A549 (cell line): ENCODE measurements around the gene AXIN2. TPM values are rescaled to one million over a fixed set of nuclear protein-coding genes. Genes with fewer than 3 reads are reported as not detected.

ENCODE experiments used
- ATAC-seq, 2 experiments: fragments of 200-7000 bp in 1 of 2; fragments of >200 bp in 1 of 2; cut with Nextera tagmentation in 1 of 2; cut with Tn5 transposase in 1 of 2; 3 replicates each; pipeline versions ENCODE4 v1.8.0 to v1.9.1; 2018 to 2020; ENCODE audit warnings: mild to moderate bottlenecking in 1 of 2, moderate library complexity in 1 of 2
- CTCF ChIA-PET: fragments of 300-600 bp; sonication (Branson Sonifier 250); formaldehyde crosslinking; extraction: SDS; loops from one replicate; lab custom pipeline; 2021; ENCODE audit warnings: antibody characterized with exemption, inconsistent platforms; lab: Yijun Ruan, JAX
- POLR2A ChIA-PET: fragments of 350-600 bp; formaldehyde crosslinking; extraction: SDS; loops from one replicate; lab custom pipeline; 2021; ENCODE audit warnings: antibody characterized with exemption, inconsistent platforms; lab: Yijun Ruan, JAX
- DNase-seq, 2 experiments: peaks; one replicate each; pipeline versions ENCODE4 v3.0.0 to v3.0.0-alpha.2; 2011 to 2016; ENCODE audit warnings: low read depth in 1 of 2, low spot score in 1 of 2
- FAIRE-seq: peaks from 2 replicates; lab custom pipeline; 2011; peaks lifted over from hg19 to GRCh38; lab: Jason Lieb, UNC
- H3K27ac ChIP-seq, 2 experiments: fragments of >200 bp; sonication (Bioruptor Twin); formaldehyde crosslinking; 3 replicates each; pipeline ENCODE4 v1.5.1; 2016 to 2017
- H3K4me1 ChIP-seq: fragments of >200 bp; sonication (Bioruptor Twin); formaldehyde crosslinking; 3 replicates; pipeline ENCODE4 v1.6.1; 2016
- H3K4me2 ChIP-seq: fragments of >200 bp; sonication (Bioruptor Twin); formaldehyde crosslinking; 3 replicates; pipeline ENCODE4 v1.6.1; 2016
- H3K4me3 ChIP-seq: fragments of >200 bp; sonication (Bioruptor Twin); formaldehyde crosslinking; 3 replicates; pipeline ENCODE4 v1.5.1; 2016
- H3K9me3 ChIP-seq: fragments of >200 bp; sonication (Bioruptor Twin); formaldehyde crosslinking; 3 replicates; pipeline ENCODE4 v1.6.1; 2016
- CHD4 ChIP-seq: fragments of 200-600 bp; sonication (generic); IDR thresholded peaks from 2 replicates; pipeline ENCODE4 v1.6.1; 2016; ENCODE audit warnings: antibody characterized with exemption, mild to moderate bottlenecking, borderline replicate concordance
- EHF ChIP-seq: fragments of 250-450 bp; sonication (Bioruptor Pico); IDR thresholded peaks from 2 replicates; pipeline ENCODE4 v1.5.0; 2020; ENCODE audit warnings: mild to moderate bottlenecking
- EP300 ChIP-seq, 2 experiments: fragments of >200 bp; sonication (Bioruptor Twin); formaldehyde crosslinking; IDR thresholded peaks; 2 replicates in 1 of 2; 3 replicates in 1 of 2; pipeline ENCODE4 v1.6.1; 2016 to 2017
- ESRRA ChIP-seq: fragments of 150-350 bp; IDR thresholded peaks from 2 replicates; pipeline ENCODE4 v1.6.1; 2014; ENCODE audit warnings: mild to moderate bottlenecking, low read length, borderline replicate concordance
- HOXA7 ChIP-seq: fragments of 250-450 bp; sonication (Bioruptor Pico); IDR thresholded peaks from 2 replicates; pipeline ENCODE4 v1.5.0; 2020; ENCODE audit warnings: mild to moderate bottlenecking, moderate library complexity
- KDM1A ChIP-seq: fragments of 200-600 bp; sonication (generic); IDR thresholded peaks from 2 replicates; pipeline ENCODE4 v1.6.1; 2016; ENCODE audit warnings: low read depth, mild to moderate bottlenecking
- KDM5A ChIP-seq: fragments of 200-600 bp; sonication (generic); IDR thresholded peaks from 2 replicates; pipeline ENCODE4 v1.6.1; 2016; ENCODE audit warnings: antibody characterized with exemption, mild to moderate bottlenecking
- NFE2L2 ChIP-seq: fragments of 150-350 bp; conservative IDR thresholded peaks from 2 replicates; pipeline ENCODE4 v1.6.1; 2014; ENCODE audit warnings: low read length
- PBX3 ChIP-seq: IDR thresholded peaks from 2 replicates; pipeline ENCODE4 v1.6.1; 2012
- REST ChIP-seq: fragments of 200-600 bp; sonication (generic); IDR thresholded peaks from 2 replicates; pipeline ENCODE4 v1.6.1; 2016; ENCODE audit warnings: antibody characterized with exemption, mild to moderate bottlenecking, moderate library complexity
- RFX5 ChIP-seq: fragments of 450-650 bp; IDR thresholded peaks from 2 replicates; pipeline ENCODE4 v1.7.1; 2014; ENCODE audit warnings: antibody characterized with exemption, mild to moderate bottlenecking, moderate library complexity
- SMC3 ChIP-seq: fragments of >200 bp; sonication (Bioruptor Twin); formaldehyde crosslinking; IDR thresholded peaks from 3 replicates; pipeline ENCODE4 v1.6.1; 2018; ENCODE audit warnings: inconsistent platforms
- TP53 ChIP-seq: fragments of 250-450 bp; sonication (Bioruptor Pico); IDR thresholded peaks from 2 replicates; pipeline ENCODE4 v1.5.0; 2021; ENCODE audit warnings: mild to moderate bottlenecking, moderate library complexity
- WGBS: methylation state at CpG from one replicate; pipeline ENCODE4 v1.1.6; 2017; ENCODE audit errors: missing lambda C conversion rate; 5-methylcytosine and 5-hydroxymethylcytosine counted together
- polyA plus RNA-seq, 4 experiments: library from polyadenylated mRNA; depleted of rRNA in 3 of 4; stranded (reverse); fragments of >200 nt; fragmentation: RNase III in 1 of 4; extraction: RNeasy Plus Mini Kit Qiagen cat#74134 plus additional on column Dnase treatment in 1 of 4; gene quantifications; 2 replicates in 3 of 4; 3 replicates in 1 of 4; pipeline ENCODE4 v1.2.3, GENCODE V29; 2011 to 2017
- TF ChIP-seq, protein P1 (sequence below): fragments of 250-450 bp; sonication (Bioruptor Pico); IDR thresholded peaks from 2 replicates; pipeline ENCODE4 v1.5.0; 2021; ENCODE audit warnings: mild to moderate bottlenecking, moderate library complexity, borderline replicate concordance
- TF ChIP-seq, protein P2 (sequence below): fragments of >200 bp; sonication (Bioruptor Twin); formaldehyde crosslinking; IDR thresholded peaks from 3 replicates; pipeline ENCODE4 v1.5.1; 2016

AXIN2 gene
- polyA plus RNA-seq, 2 of the 4 experiments (the other 2 are of a cell fraction), result 4.0 to 4.9 TPM

GRCh38 chr17:65593092-65593854, 31.8 kb upstream of the AXIN2 start (continued):
- TF ChIP-seq REST (no peak), CHD4 (no peak), NFE2L2 (no peak), TP53 (CRISPR knock-in tag) (no peak), HOXA7 (CRISPR knock-in tag) (no peak), EP300 (IDR thresholded peaks at IDR 0.05) (no peak)

- TF ChIP-seq RFX5 (no peak), EHF (CRISPR knock-in tag) (no peak)
- WGBS, result 77% methylated on average over 7 of the region's 7 CpGs
- ATAC-seq, result no peak
- ChIA-PET POLR2A (interaction anchor here (0.6 kb wide), 1 partner anchor 384 kb away, joined by 6 read pairs; no protein-coding TSS in a partner anchor), CTCF (interaction anchor here (0.9 to 1.5 kb wide), 2 partner anchors 10 to 23 kb away, joined by 3 read pairs; no protein-coding TSS in a partner anchor)
- no peak for FAIRE-seq
- H3K4me3 ChIP-seq, result no peak overlapping the region
- no peak overlapping the region for H3K4me2 ChIP-seq
- no peaks in the 10 kb centered on the region for H3K9me3 ChIP-seq
- no peak overlapping the region for H3K27ac ChIP-seq
- DNase-seq, result no peak
- peaks cover 14% of the 10 kb centered on the region for H3K4me1 ChIP-seq
Observed at GRCh38 chr17:65592125-65592965, 30.9 kb upstream of the AXIN2 start.

DNA sequence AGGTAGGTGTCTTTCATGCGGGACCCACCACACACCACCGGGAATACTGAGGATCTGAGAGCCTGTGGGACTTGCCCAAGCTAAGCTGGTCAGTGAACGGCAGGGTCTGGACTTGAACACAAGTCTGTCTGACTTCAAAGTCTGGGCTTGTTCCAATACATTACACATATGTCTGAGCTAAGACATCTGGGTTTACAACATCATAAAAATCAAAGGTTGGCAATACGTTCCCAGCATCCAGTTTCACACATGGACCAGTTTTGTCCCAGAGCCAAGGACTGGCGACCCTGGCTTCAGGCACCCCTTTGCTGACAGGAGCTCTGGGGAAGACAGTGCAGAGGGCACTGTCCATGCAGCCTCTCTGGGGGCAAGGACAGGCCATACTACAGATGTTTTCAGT, 27.9 kb upstream of the AXIN2 start:
- H3K4me1 ChIP-seq, result peaks cover 29% of the 10 kb centered on the region
- TF ChIP-seq PBX3, result no peak
- no peak for TF ChIP-seq SMC3
- no peak for TF ChIP-seq KDM5A
- TF ChIP-seq KDM1A, result no peak
- TF ChIP-seq, protein P1, sequence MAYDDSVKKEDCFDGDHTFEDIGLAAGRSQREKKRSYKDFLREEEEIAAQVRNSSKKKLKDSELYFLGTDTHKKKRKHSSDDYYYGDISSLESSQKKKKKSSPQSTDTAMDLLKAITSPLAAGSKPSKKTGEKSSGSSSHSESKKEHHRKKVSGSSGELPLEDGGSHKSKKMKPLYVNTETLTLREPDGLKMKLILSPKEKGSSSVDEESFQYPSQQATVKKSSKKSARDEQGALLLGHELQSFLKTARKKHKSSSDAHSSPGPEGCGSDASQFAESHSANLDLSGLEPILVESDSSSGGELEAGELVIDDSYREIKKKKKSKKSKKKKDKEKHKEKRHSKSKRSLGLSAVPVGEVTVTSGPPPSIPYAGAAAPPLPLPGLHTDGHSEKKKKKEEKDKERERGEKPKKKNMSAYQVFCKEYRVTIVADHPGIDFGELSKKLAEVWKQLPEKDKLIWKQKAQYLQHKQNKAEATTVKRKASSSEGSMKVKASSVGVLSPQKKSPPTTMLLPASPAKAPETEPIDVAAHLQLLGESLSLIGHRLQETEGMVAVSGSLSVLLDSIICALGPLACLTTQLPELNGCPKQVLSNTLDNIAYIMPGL, result no peak
- TF ChIP-seq, protein P2, sequence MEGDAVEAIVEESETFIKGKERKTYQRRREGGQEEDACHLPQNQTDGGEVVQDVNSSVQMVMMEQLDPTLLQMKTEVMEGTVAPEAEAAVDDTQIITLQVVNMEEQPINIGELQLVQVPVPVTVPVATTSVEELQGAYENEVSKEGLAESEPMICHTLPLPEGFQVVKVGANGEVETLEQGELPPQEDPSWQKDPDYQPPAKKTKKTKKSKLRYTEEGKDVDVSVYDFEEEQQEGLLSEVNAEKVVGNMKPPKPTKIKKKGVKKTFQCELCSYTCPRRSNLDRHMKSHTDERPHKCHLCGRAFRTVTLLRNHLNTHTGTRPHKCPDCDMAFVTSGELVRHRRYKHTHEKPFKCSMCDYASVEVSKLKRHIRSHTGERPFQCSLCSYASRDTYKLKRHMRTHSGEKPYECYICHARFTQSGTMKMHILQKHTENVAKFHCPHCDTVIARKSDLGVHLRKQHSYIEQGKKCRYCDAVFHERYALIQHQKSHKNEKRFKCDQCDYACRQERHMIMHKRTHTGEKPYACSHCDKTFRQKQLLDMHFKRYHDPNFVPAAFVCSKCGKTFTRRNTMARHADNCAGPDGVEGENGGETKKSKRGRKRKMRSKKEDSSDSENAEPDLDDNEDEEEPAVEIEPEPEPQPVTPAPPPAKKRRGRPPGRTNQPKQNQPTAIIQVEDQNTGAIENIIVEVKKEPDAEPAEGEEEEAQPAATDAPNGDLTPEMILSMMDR, result no peak
- TF ChIP-seq ESRRA, result no peak
- H3K9me3 ChIP-seq, result no peaks in the 10 kb centered on the region
- no peak for DNase-seq
- no peak for ATAC-seq
- H3K27ac ChIP-seq, result peak overlapping the region in 1 of 2 experiments; percentile 43; a peak in 1 of 6 replicates
- WGBS, result 89% methylated on average over 5 of the region's 5 CpGs
- ChIA-PET POLR2A (no interaction called here), CTCF (interaction anchor here (2.4 kb wide), 1 partner anchor 33 kb away, joined by 7 read pairs; no protein-coding TSS in a partner anchor)
- FAIRE-seq, result no peak
- no peak overlapping the region for H3K4me3 ChIP-seq
- no peak overlapping the region for H3K4me2 ChIP-seq
